NCI-H82 treated with DMSO at 0.1 percent for 48 hours (cell line): ENCODE measurements around the gene TOMM7.
A peak's percentile ranks its signal among the peaks of the same experiment; 100 is the strongest.

Experiments
- DNase-seq: peaks from one replicate; lab custom pipeline; 2025; ENCODE audit not compliant: unreplicated experiment; lab: John Stamatoyannopoulos, UW

TOMM7 gene

GRCh38 chr7:22822486-22823141 is at the start of gene TOMM7:
TSS of gene TOMM7 (minus strand) at chr7:22822849. CDS start at chr7:22822779, 70 bp downstream.
- peak; percentile 91 for DNase-seq

- DNase-seq, result no peak
These were observed 49.6 kb upstream of the TOMM7 start for GRCh38 chr7:22872096-22872807.

GRCh38 chr7:22871661-22872060 is 49.0 kb upstream of the TOMM7 start:
- no peak for DNase-seq

- DNase-seq, result no peak
These were observed 45.9 kb upstream of the TOMM7 start for GRCh38 chr7:22868509-22868908.

GRCh38 chr7:22867589-22867988 is 44.9 kb upstream of the TOMM7 start:
- DNase-seq, result no peak

- no peak for DNase-seq
These were observed 44.4 kb upstream of the TOMM7 start for GRCh38 chr7:22867003-22867402.

GRCh38 chr7:22865602-22865960 is 42.9 kb upstream of the TOMM7 start:
- no peak for DNase-seq

- no peak for DNase-seq
These were observed 42.4 kb upstream of the TOMM7 start for GRCh38 chr7:22864855-22865601.

- no peak for DNase-seq
These were observed 41.7 kb upstream of the TOMM7 start for GRCh38 chr7:22864301-22864700.

GRCh38 chr7:22863156-22863899 is 40.7 kb upstream of the TOMM7 start:
- DNase-seq, result no peak

GRCh38 chr7:22861576-22861975 is 38.9 kb upstream of the TOMM7 start:
- no peak for DNase-seq

GRCh38 chr7:22860784-22861482 is 38.3 kb upstream of the TOMM7 start:
- no peak for DNase-seq

- peak; percentile 67 for DNase-seq
These were observed 37.7 kb upstream of the TOMM7 start for GRCh38 chr7:22860337-22860736.

- DNase-seq, result no peak
These were observed 37.1 kb upstream of the TOMM7 start for GRCh38 chr7:22859641-22860290.

- DNase-seq, result no peak
These were observed 36.3 kb upstream of the TOMM7 start for GRCh38 chr7:22858640-22859561.

GRCh38 chr7:22858274-22858639 is 35.6 kb upstream of the TOMM7 start:
- DNase-seq, result no peak

GRCh38 chr7:22856416-22856815 is 33.8 kb upstream of the TOMM7 start:
- peak; percentile 42 for DNase-seq

GRCh38 chr7:22855049-22855392 is 32.4 kb upstream of the TOMM7 start:
- DNase-seq, result no peak
